ENCODE measurements around the gene GALNT6.

GALNT6 gene

GRCh38 chr12:51432921-51433320 is 41.7 kb upstream of the GALNT6 start:
- H3K9ac ChIP-seq (ENCODE audit: low read depth, low read length, poor library complexity) = no peak overlapping the region
- no peak overlapping the region for H2BK120ac ChIP-seq (ENCODE audit: low read depth, low read length)
- no peak overlapping the region for H3K4me2 ChIP-seq (ENCODE audit: insufficient read depth, low read length, poor library complexity, severe bottlenecking)
- H2BK15ac ChIP-seq (ENCODE audit: low read length) = no peak overlapping the region
- no peak overlapping the region for H2AK5ac ChIP-seq (ENCODE audit: low read depth, low read length)
- no peak overlapping the region for H3K4ac ChIP-seq (ENCODE audit: low read length)
- H2BK12ac ChIP-seq (ENCODE audit: low read length) = no peak overlapping the region
- no peaks in the 10 kb centered on the region for H3K79me1 ChIP-seq (ENCODE audit: low read depth, low read length)
- no peak overlapping the region for H2AFZ ChIP-seq (ENCODE audit: low read length)
- H3K36me3 ChIP-seq (replicated peaks in 1 of 2; ENCODE audit: control insufficient read depth in 2 of 2, insufficient read depth in 2 of 2, low read length in 2 of 2) = no peaks in the 10 kb centered on the region
- no peak overlapping the region for H2BK5ac ChIP-seq (ENCODE audit: low read length)
- WGBS, 2 donors (ENCODE audit: extremely low coverage in 2 of 2, insufficient read length in 2 of 2, insufficient replicate concordance in 1 of 2) = no CpG with 5 or more reads among the region's 2 CpGs
- no peaks in the 10 kb centered on the region for H3K9me3 ChIP-seq (replicated peaks in 1 of 2; ENCODE audit: control insufficient read depth in 2 of 2, insufficient read depth in 1 of 2, low read depth in 1 of 2, low read length in 2 of 2)
- no peaks in the 10 kb centered on the region for H3K4me1 ChIP-seq (ENCODE audit: control insufficient read depth in 2 of 2, insufficient read depth in 1 of 2, low read depth in 1 of 2, low read length in 2 of 2)
- DNase-seq (ENCODE audit: low spot score) = no peak
- H3K23ac ChIP-seq (ENCODE audit: low read depth, low read length, poor library complexity) = no peak overlapping the region
- no peaks in the 10 kb centered on the region for H3K27me3 ChIP-seq (ENCODE audit: control insufficient read depth in 3 of 3, insufficient read depth in 3 of 3, low read depth in 1 of 3, low read length in 3 of 3)
- no peak overlapping the region for H3K27ac ChIP-seq (replicated peaks; ENCODE audit: low read length)
- H3K18ac ChIP-seq (ENCODE audit: low read length) = no peak overlapping the region
- H3K14ac ChIP-seq (ENCODE audit: low read length) = no peak overlapping the region
- no peak overlapping the region for H3K4me3 ChIP-seq (ENCODE audit: low read length in 2 of 2)
- no peak overlapping the region for H4K91ac ChIP-seq (ENCODE audit: low read depth, low read length, poor library complexity)
- no peak overlapping the region for H4K8ac ChIP-seq (ENCODE audit: low read depth, low read length)

- Histone ChIP-seq H3K36me3 (replicated peaks in 1 of 2; ENCODE audit: control insufficient read depth in 2 of 2, insufficient read depth in 2 of 2, low read length in 2 of 2) (no peaks in the 10 kb centered on the region), H3K18ac (ENCODE audit: low read length) (no peak overlapping the region), H3K4me3 (ENCODE audit: low read length in 2 of 2) (no peak overlapping the region), H4K8ac (ENCODE audit: low read depth, low read length) (no peak overlapping the region), H3K4me2 (ENCODE audit: insufficient read depth, low read length, poor library complexity, severe bottlenecking) (no peak overlapping the region), H2BK15ac (ENCODE audit: low read length) (no peak overlapping the region), H3K4me1 (ENCODE audit: control insufficient read depth in 2 of 2, insufficient read depth in 1 of 2, low read depth in 1 of 2, low read length in 2 of 2) (peaks cover 2 to 6% of the 10 kb centered on the region in 2 donors), H2BK120ac (ENCODE audit: low read depth, low read length) (no peak overlapping the region), H2AK5ac (ENCODE audit: low read depth, low read length) (no peak overlapping the region), H3K27me3 (ENCODE audit: control insufficient read depth in 3 of 3, insufficient read depth in 3 of 3, low read depth in 1 of 3, low read length in 3 of 3) (no peaks in the 10 kb centered on the region), H4K91ac (ENCODE audit: low read depth, low read length, poor library complexity) (no peak overlapping the region), H3K23ac (ENCODE audit: low read depth, low read length, poor library complexity) (no peak overlapping the region), H2AFZ (ENCODE audit: low read length) (no peak overlapping the region), H3K9ac (ENCODE audit: low read depth, low read length, poor library complexity) (no peak overlapping the region), H2BK5ac (ENCODE audit: low read length) (no peak overlapping the region), H2BK12ac (ENCODE audit: low read length) (no peak overlapping the region), H3K14ac (ENCODE audit: low read length) (no peak overlapping the region), H3K27ac (replicated peaks; ENCODE audit: low read length) (no peak overlapping the region), H3K79me1 (ENCODE audit: low read depth, low read length) (no peaks in the 10 kb centered on the region), H3K4ac (ENCODE audit: low read length) (no peak overlapping the region), H3K9me3 (replicated peaks in 1 of 2; ENCODE audit: control insufficient read depth in 2 of 2, insufficient read depth in 1 of 2, low read depth in 1 of 2, low read length in 2 of 2) (no peaks in the 10 kb centered on the region)
- no peak for DNase-seq (ENCODE audit: low spot score)
- no CpG with 5 or more reads among the region's 4 CpGs for WGBS, 2 donors (ENCODE audit: extremely low coverage in 2 of 2, insufficient read length in 2 of 2, insufficient replicate concordance in 1 of 2)
Observed at GRCh38 chr12:51430196-51430895, 39.1 kb upstream of the GALNT6 start.

- no peak overlapping the region for H2AK5ac ChIP-seq (ENCODE audit: low read depth, low read length)
- H3K79me1 ChIP-seq (ENCODE audit: low read depth, low read length) = no peaks in the 10 kb centered on the region
- H4K8ac ChIP-seq (ENCODE audit: low read depth, low read length) = no peak overlapping the region
- no peak overlapping the region for H2BK120ac ChIP-seq (ENCODE audit: low read depth, low read length)
- H3K4ac ChIP-seq (ENCODE audit: low read length) = no peak overlapping the region
- no peak overlapping the region for H3K27ac ChIP-seq (replicated peaks; ENCODE audit: low read length)
- no peak overlapping the region for H3K4me2 ChIP-seq (ENCODE audit: insufficient read depth, low read length, poor library complexity, severe bottlenecking)
- no peak overlapping the region for H4K91ac ChIP-seq (ENCODE audit: low read depth, low read length, poor library complexity)
- WGBS, 2 donors (ENCODE audit: extremely low coverage in 2 of 2, insufficient read length in 2 of 2, insufficient replicate concordance in 1 of 2) = no CpG with 5 or more reads among the region's 4 CpGs
- no peak overlapping the region for H3K23ac ChIP-seq (ENCODE audit: low read depth, low read length, poor library complexity)
- no peak overlapping the region for H2BK12ac ChIP-seq (ENCODE audit: low read length)
- no peak overlapping the region for H3K14ac ChIP-seq (ENCODE audit: low read length)
- no peak overlapping the region for H2BK15ac ChIP-seq (ENCODE audit: low read length)
- H2BK5ac ChIP-seq (ENCODE audit: low read length) = no peak overlapping the region
- no peak overlapping the region for H2AFZ ChIP-seq (ENCODE audit: low read length)
- no peak overlapping the region for H3K18ac ChIP-seq (ENCODE audit: low read length)
- no peak for DNase-seq (ENCODE audit: low spot score)
- no peaks in the 10 kb centered on the region for H3K36me3 ChIP-seq (replicated peaks in 1 of 2; ENCODE audit: control insufficient read depth in 2 of 2, insufficient read depth in 2 of 2, low read length in 2 of 2)
- H3K4me3 ChIP-seq (ENCODE audit: low read length in 2 of 2) = no peak overlapping the region
- no peaks in the 10 kb centered on the region for H3K9me3 ChIP-seq (replicated peaks in 1 of 2; ENCODE audit: control insufficient read depth in 2 of 2, insufficient read depth in 1 of 2, low read depth in 1 of 2, low read length in 2 of 2)
- no peak overlapping the region for H3K9ac ChIP-seq (ENCODE audit: low read depth, low read length, poor library complexity)
- H3K27me3 ChIP-seq (ENCODE audit: control insufficient read depth in 3 of 3, insufficient read depth in 3 of 3, low read depth in 1 of 3, low read length in 3 of 3) = no peaks in the 10 kb centered on the region
- peaks cover 2 to 6% of the 10 kb centered on the region in 2 donors for H3K4me1 ChIP-seq (ENCODE audit: control insufficient read depth in 2 of 2, insufficient read depth in 1 of 2, low read depth in 1 of 2, low read length in 2 of 2)
Observed at GRCh38 chr12:51429700-51430099, 38.5 kb upstream of the GALNT6 start.

GRCh38 chr12:51428256-51428655 is 37.0 kb upstream of the GALNT6 start:
- H3K23ac ChIP-seq (ENCODE audit: low read depth, low read length, poor library complexity) = no peak overlapping the region
- DNase-seq (ENCODE audit: low spot score) = no peak
- no peak overlapping the region for H2BK15ac ChIP-seq (ENCODE audit: low read length)
- H3K27ac ChIP-seq (replicated peaks; ENCODE audit: low read length) = no peak overlapping the region
- H3K4me1 ChIP-seq (ENCODE audit: control insufficient read depth in 2 of 2, insufficient read depth in 1 of 2, low read depth in 1 of 2, low read length in 2 of 2) = peaks cover 6 to 13% of the 10 kb centered on the region in 2 donors
- no peak overlapping the region for H4K91ac ChIP-seq (ENCODE audit: low read depth, low read length, poor library complexity)
- H3K18ac ChIP-seq (ENCODE audit: low read length) = no peak overlapping the region
- H2AFZ ChIP-seq (ENCODE audit: low read length) = no peak overlapping the region
- H3K27me3 ChIP-seq (ENCODE audit: control insufficient read depth in 3 of 3, insufficient read depth in 3 of 3, low read depth in 1 of 3, low read length in 3 of 3) = no peaks in the 10 kb centered on the region
- 100% methylated on average over 1 of the region's 4 CpGs; no CpG with 5 or more reads in 1 of the 2 donors for WGBS, 2 donors (ENCODE audit: extremely low coverage in 2 of 2, insufficient read length in 2 of 2, insufficient replicate concordance in 1 of 2)
- H3K9ac ChIP-seq (ENCODE audit: low read depth, low read length, poor library complexity) = no peak overlapping the region
- H2BK5ac ChIP-seq (ENCODE audit: low read length) = no peak overlapping the region
- H4K8ac ChIP-seq (ENCODE audit: low read depth, low read length) = no peak overlapping the region
- no peak overlapping the region for H2BK12ac ChIP-seq (ENCODE audit: low read length)
- no peaks in the 10 kb centered on the region for H3K79me1 ChIP-seq (ENCODE audit: low read depth, low read length)
- H2BK120ac ChIP-seq (ENCODE audit: low read depth, low read length) = no peak overlapping the region
- H3K4ac ChIP-seq (ENCODE audit: low read length) = no peak overlapping the region
- no peak overlapping the region for H2AK5ac ChIP-seq (ENCODE audit: low read depth, low read length)
- H3K36me3 ChIP-seq (replicated peaks in 1 of 2; ENCODE audit: control insufficient read depth in 2 of 2, insufficient read depth in 2 of 2, low read length in 2 of 2) = no peaks in the 10 kb centered on the region
- no peak overlapping the region for H3K14ac ChIP-seq (ENCODE audit: low read length)
- no peak overlapping the region for H3K4me3 ChIP-seq (ENCODE audit: low read length in 2 of 2)
- no peaks in the 10 kb centered on the region for H3K9me3 ChIP-seq (replicated peaks in 1 of 2; ENCODE audit: control insufficient read depth in 2 of 2, insufficient read depth in 1 of 2, low read depth in 1 of 2, low read length in 2 of 2)
- no peak overlapping the region for H3K4me2 ChIP-seq (ENCODE audit: insufficient read depth, low read length, poor library complexity, severe bottlenecking)
